ENCODE data around the gene ITPA. TPM values are rescaled to one million over a fixed set of nuclear protein-coding genes. Genes with fewer than 3 reads are reported as not detected.
A peak's percentile ranks its signal among the peaks of the same experiment; 100 is the strongest.

ITPA gene
- total and polyA plus RNA-seq, 2 experiments from 2014 or later: 57.5 to 81.7 TPM

GRCh38 chr20:3171391-3172125 is 37.7 kb upstream of the ITPA start:
- peak overlapping the region; percentile 73; the same call in 1 of the 2 replicates for H3K4me3 ChIP-seq
- DNase-seq (ENCODE audit: low spot score): no peak
- H2AFZ ChIP-seq: no peak overlapping the region
- H3K4me1 ChIP-seq (ENCODE audit: insufficient read depth): peaks cover 25% of the 10 kb centered on the region
- Mint-ChIP-seq H3K27me3 (ENCODE audit: insufficient read depth, low read depth, poor library complexity) (peaks cover 19% of the 10 kb centered on the region), H3K9me3 (no peaks in the 10 kb centered on the region; the same call in 2 of the 3 replicates), H3K4me1 (peaks cover 45% of the 10 kb centered on the region), H3K4me3 (peak overlapping the region; percentile 78), H3K36me3 (ENCODE audit: low read depth) (peaks cover 9% of the 10 kb centered on the region; the same call in 1 of the 3 replicates), H3K27ac (no peak overlapping the region)
- H3K27me3 ChIP-seq (ENCODE audit: insufficient read depth): peaks cover 5% of the 10 kb centered on the region; the same call in 1 of the 2 replicates
- TF ChIP-seq EZH2 (IDR thresholded peaks at IDR 0.05; ENCODE audit: low read depth, unreplicated experiment) (no peak), ETS1 (IDR thresholded peaks at IDR 0.05) (no peak), ZNF114 (CRISPR knock-in tag; IDR thresholded peaks at IDR 0.05) (no peak), STAT1 (IDR thresholded peaks at IDR 0.05; ENCODE audit: unreplicated experiment) (no peak), NANOG (IDR thresholded peaks at IDR 0.05; ENCODE audit: borderline replicate concordance) (no peak), EZH2phosphoT487 (IDR thresholded peaks at IDR 0.05; ENCODE audit: unreplicated experiment) (no peak), ZNF462 (CRISPR knock-in tag; IDR thresholded peaks at IDR 0.05) (no peak), REST (IDR thresholded peaks at IDR 0.05; ENCODE audit: unreplicated experiment) (no peak), CREB1 (CRISPR knock-in tag; IDR thresholded peaks at IDR 0.05; ENCODE audit: low read depth) (no peak), POLR2AphosphoS5 (IDR thresholded peaks at IDR 0.05; ENCODE audit: low read depth) (no peak), JUNB (IDR thresholded peaks at IDR 0.05; ENCODE audit: unreplicated experiment) (no peak), CTCF (conservative IDR thresholded peaks at IDR 0.05; ENCODE audit: low read depth in 2 of 2) (no peak), ZNF331 (CRISPR knock-in tag; IDR thresholded peaks at IDR 0.05; ENCODE audit: low read depth) (no peak)
- H3K9me2 ChIP-seq (ENCODE audit: insufficient read depth): no peaks in the 10 kb centered on the region
- no peaks in the 10 kb centered on the region for H4K20me1 ChIP-seq (replicated peaks; ENCODE audit: insufficient read depth)
- H3F3A ChIP-seq (replicated peaks; ENCODE audit: low read depth): 0 out of 2 replicates have a peak, but pooled peaks cover 13% of the 10 kb centered on the region
- peaks cover 13% of the 10 kb centered on the region for H3K79me2 ChIP-seq (replicated peaks; ENCODE audit: insufficient read depth)
- ATAC-seq: no peak
- H3K36me3 ChIP-seq (ENCODE audit: insufficient read depth): no peaks in the 10 kb centered on the region
- no peak overlapping the region for H3K27ac ChIP-seq (ENCODE audit: low read depth)
- peak overlapping the region; percentile 88 for H3K4me2 ChIP-seq

Data from GM23338 (cell line).